ENCODE data around the gene CLEC4E. TPM values are rescaled to one million over a fixed set of nuclear protein-coding genes. Genes with fewer than 3 reads are reported as not detected.
"Not testable (repeated sequence)": the region's sequence is repeated elsewhere in the genome, so short reads cannot be mapped to it uniquely, and the experiment has no call there.

The CLEC4E gene
- total RNA-seq, 2 donors from 2014 or later = 0.73 to 3.0 TPM

DNA sequence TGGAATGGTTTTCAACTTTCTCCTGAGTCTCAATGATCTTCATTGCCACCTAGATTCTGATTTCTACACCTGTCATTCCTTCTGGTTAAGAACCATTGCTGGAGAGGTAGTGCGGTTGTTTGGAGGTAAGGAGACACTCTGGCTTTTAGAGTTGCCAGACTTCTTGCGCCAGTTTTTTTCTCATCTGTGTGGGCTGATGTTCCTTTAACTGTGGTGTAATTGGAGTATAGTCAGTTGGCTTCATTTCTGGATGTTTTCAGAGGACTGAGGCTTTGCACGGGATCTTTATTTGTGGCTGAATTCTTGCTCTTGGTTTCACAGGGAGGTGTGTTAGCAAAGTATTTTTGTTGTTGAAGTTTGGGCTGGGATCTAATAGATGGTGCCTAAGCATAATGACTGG is 33.1 kb downstream of the CLEC4E start:
- DNase-seq (ENCODE audit: low spot score) = no peak
- intact Hi-C loops (cut with DNase I) = no loop called here
- H3K4me3 ChIP-seq = no peak overlapping the region
- no peak for TF ChIP-seq POLR2AphosphoS5 (IDR thresholded peaks at IDR 0.05)
- TF ChIP-seq POLR2A (IDR thresholded peaks at IDR 0.05) = no peak
- TF ChIP-seq CTCF (IDR thresholded peaks at IDR 0.05) = no peak
- no peaks in the 10 kb centered on the region for H3K4me1 ChIP-seq (replicated peaks)
- no peaks in the 10 kb centered on the region for H3K36me3 ChIP-seq
- no peak overlapping the region for H3K27ac ChIP-seq
- no peaks in the 10 kb centered on the region for H3K9me3 ChIP-seq
- 74% methylated on average over 3 of the region's 3 CpGs for WGBS
- no peaks in the 10 kb centered on the region for H3K27me3 ChIP-seq (replicated peaks; ENCODE audit: insufficient read depth)

GRCh38 chr12:8504351-8504750 is 36.4 kb downstream of the CLEC4E start:
- intact Hi-C loops (cut with DNase I) = no loop called here
- 95% methylated on average over 1 of the region's 1 CpG for WGBS
- H3K27ac ChIP-seq = no peak overlapping the region

DNA sequence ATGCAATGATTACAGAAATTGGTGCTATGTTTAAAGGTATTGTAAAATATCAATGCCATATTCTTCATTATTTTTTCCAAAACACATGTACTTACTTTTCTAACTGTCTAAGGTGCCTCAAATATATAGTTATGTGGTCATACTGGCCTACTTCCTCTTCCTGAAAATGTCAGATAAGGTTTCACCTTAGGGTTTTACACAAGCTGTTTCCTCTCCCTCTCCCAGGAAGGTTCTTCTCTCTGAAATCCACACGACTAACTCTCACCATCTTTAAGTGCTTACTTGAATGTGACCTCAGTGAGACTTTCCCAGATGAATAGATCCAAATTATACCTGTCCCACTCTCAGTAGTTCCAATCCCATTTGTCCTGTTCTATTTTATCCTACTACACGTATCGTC is 39.0 kb downstream of the CLEC4E start:
- Histone ChIP-seq H3K27me3 (replicated peaks; ENCODE audit: insufficient read depth) (no peaks in the 10 kb centered on the region), H3K9me3 (no peaks in the 10 kb centered on the region), H3K4me1 (replicated peaks) (no peaks in the 10 kb centered on the region), H3K27ac (no peak overlapping the region), H3K4me3 (no peak overlapping the region), H3K36me3 (no peaks in the 10 kb centered on the region)
- DNase-seq (ENCODE audit: low spot score) = no peak
- WGBS = 59% methylated on average over 3 of the region's 3 CpGs
- no peak for TF ChIP-seq POLR2AphosphoS5 (IDR thresholded peaks at IDR 0.05)
- TF ChIP-seq CTCF (IDR thresholded peaks at IDR 0.05) = no peak
- TF ChIP-seq POLR2A (IDR thresholded peaks at IDR 0.05) = no peak
- intact Hi-C loops (cut with DNase I) = no loop called here

More at GRCh38 chr12:8504351-8504750, 36.4 kb downstream of the CLEC4E start:
- TF ChIP-seq POLR2AphosphoS5 (IDR thresholded peaks at IDR 0.05) (no peak), POLR2A (IDR thresholded peaks at IDR 0.05) (no peak)
- Histone ChIP-seq H3K36me3 (no peaks in the 10 kb centered on the region), H3K4me1 (replicated peaks) (no peaks in the 10 kb centered on the region), H3K9me3 (no peaks in the 10 kb centered on the region), H3K27me3 (replicated peaks; ENCODE audit: insufficient read depth) (no peaks in the 10 kb centered on the region), H3K4me3 (no peak overlapping the region)
- no peak for DNase-seq (ENCODE audit: low spot score)

- WGBS = 35% methylated on average over 4 of the region's 4 CpGs
- no peaks in the 10 kb centered on the region for H3K9me3 ChIP-seq
- TF ChIP-seq CTCF (IDR thresholded peaks at IDR 0.05) (no peak), POLR2A (IDR thresholded peaks at IDR 0.05) (no peak)
- intact Hi-C loops (cut with DNase I) = no loop called here
- DNase-seq (ENCODE audit: low spot score) = no peak
- no peak overlapping the region for H3K4me3 ChIP-seq
- no peak overlapping the region for H3K27ac ChIP-seq
- H3K36me3 ChIP-seq = no peaks in the 10 kb centered on the region
- H3K27me3 ChIP-seq (replicated peaks; ENCODE audit: insufficient read depth) = no peaks in the 10 kb centered on the region
- H3K4me1 ChIP-seq (replicated peaks) = no peaks in the 10 kb centered on the region
Measured at GRCh38 chr12:8499616-8500015, 41.1 kb downstream of the CLEC4E start.

GRCh38 chr12:8496074-8496473 is 44.6 kb downstream of the CLEC4E start:
- H3K27ac ChIP-seq; H3K36me3 ChIP-seq; intact Hi-C loops (cut with DNase I); H3K27me3 ChIP-seq (replicated peaks; ENCODE audit: insufficient read depth); H3K9me3 ChIP-seq; H3K4me1 ChIP-seq (replicated peaks); H3K4me3 ChIP-seq; DNase-seq (ENCODE audit: low spot score): not testable (repeated sequence)
- WGBS = 51% methylated on average over 6 of the region's 7 CpGs

GRCh38 chr12:8495671-8496070 is 45.0 kb downstream of the CLEC4E start:
- H3K27me3 ChIP-seq (replicated peaks; ENCODE audit: insufficient read depth); H3K4me3 ChIP-seq; H3K4me1 ChIP-seq (replicated peaks); H3K27ac ChIP-seq; intact Hi-C loops (cut with DNase I); H3K36me3 ChIP-seq; H3K9me3 ChIP-seq; DNase-seq (ENCODE audit: low spot score): not testable (repeated sequence)
- WGBS = 89% methylated on average over 4 of the region's 4 CpGs
